Loucy (cell line): ENCODE measurements around the gene SYNPO.

Experiments
- CTCF ChIP-seq: fragments of 200-600 bp; sonication (generic); conservative IDR thresholded peaks from 2 replicates; pipeline ENCODE4 v1.5.1; 2014; ENCODE audit warnings: mild to moderate bottlenecking, antibody characterized with exemption, low read length
- EZH2phosphoT487 ChIP-seq: fragments of 200-600 bp; IDR thresholded peaks from 2 replicates; pipeline ENCODE4 v1.6.1; 2018; ENCODE audit warnings: antibody characterized with exemption, mild to moderate bottlenecking, moderate library complexity, borderline replicate concordance

DNA sequence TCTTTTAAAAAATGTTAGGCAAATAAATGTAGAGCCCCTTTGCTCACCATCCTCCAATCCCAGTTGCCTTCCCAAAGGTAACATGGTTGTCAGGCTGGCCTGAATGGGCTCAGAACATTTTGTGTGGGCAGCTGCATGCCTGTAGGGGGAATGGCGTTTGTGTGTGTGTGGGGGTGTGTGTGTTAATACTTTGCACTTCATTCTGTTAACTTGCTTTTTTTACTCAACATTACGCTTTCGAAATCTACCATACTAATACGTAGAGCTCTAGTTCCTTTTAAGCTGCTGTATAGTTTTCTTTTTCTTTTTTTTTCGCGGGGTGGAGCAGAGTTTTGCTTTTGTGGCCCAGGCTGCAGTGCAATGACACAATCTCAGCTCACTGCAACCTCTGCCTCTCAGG is 34.6 kb downstream of the SYNPO start:
- TF ChIP-seq CTCF (no peak), EZH2phosphoT487 (no peak)
